GM23338 (cell line): Measurements from ENCODE around the gene SLN. TPM values are rescaled to one million over a fixed set of nuclear protein-coding genes. Genes with fewer than 3 reads are reported as not detected.

Experiments
- ATAC-seq: fragments of 200-7000 bp; cut with Tn5 transposase; 3 replicates; pipeline ENCODE4 v1.9.1; 2020
- DNase-seq: peaks from one replicate; pipeline ENCODE4 v3.0.0-alpha.2; 2015; ENCODE audit warnings: low spot score
- H2AFZ ChIP-seq: fragments of 200-600 bp; sonication (generic); 2 replicates; pipeline ENCODE4 v1.8.0; 2016; ENCODE audit warnings: antibody characterized with exemption, mild to moderate bottlenecking, moderate library complexity
- H3F3A ChIP-seq: fragments of 200-600 bp; sonication (generic); replicated peaks from 2 replicates; pipeline ENCODE4 v1.8.0; 2017; ENCODE audit warnings: antibody characterized with exemption, mixed run types, low read depth
- H3K27ac ChIP-seq: fragments of 200-600 bp; sonication (generic); 2 replicates; pipeline ENCODE4 v1.6.1; 2016; ENCODE audit warnings: low read depth
- H3K27me3 ChIP-seq: fragments of 200-600 bp; sonication (generic); 2 replicates; pipeline ENCODE4 v1.8.0; 2016; ENCODE audit warnings: mild to moderate bottlenecking, mixed run types, moderate library complexity; ENCODE audit not compliant: insufficient read depth
- H3K36me3 ChIP-seq: fragments of 200-600 bp; sonication (generic); 2 replicates; pipeline ENCODE4 v1.8.0; 2016; ENCODE audit warnings: mild to moderate bottlenecking; ENCODE audit not compliant: insufficient read depth
- H3K4me1 ChIP-seq: fragments of 200-600 bp; sonication (generic); 2 replicates; pipeline ENCODE4 v1.8.0; 2016; ENCODE audit warnings: mild to moderate bottlenecking, moderate library complexity; ENCODE audit not compliant: insufficient read depth
- H3K4me2 ChIP-seq: fragments of 200-600 bp; sonication (generic); 2 replicates; pipeline ENCODE4 v1.7.1; 2017; ENCODE audit warnings: mixed run types
- H3K4me3 ChIP-seq: fragments of 200-600 bp; sonication (generic); 2 replicates; pipeline ENCODE4 v1.6.1; 2016; ENCODE audit warnings: mixed run types
- H3K79me2 ChIP-seq: fragments of 200-600 bp; sonication (generic); replicated peaks from 2 replicates; pipeline ENCODE4 v1.8.0; 2017; ENCODE audit warnings: mild to moderate bottlenecking; ENCODE audit not compliant: insufficient read depth
- H3K9me2 ChIP-seq: fragments of 200-600 bp; sonication (generic); 2 replicates; pipeline ENCODE4 v1.8.0; 2017; ENCODE audit not compliant: insufficient read depth
- H4K20me1 ChIP-seq: fragments of 200-600 bp; sonication (generic); replicated peaks from 2 replicates; pipeline ENCODE4 v1.8.0; 2017; ENCODE audit warnings: mild to moderate bottlenecking; ENCODE audit not compliant: insufficient read depth
- H3K27ac Mint-ChIP-seq: 2 replicates; pipeline ENCODE4 v1.8.0; 2020; ENCODE audit warnings: inconsistent platforms, mild to moderate bottlenecking, moderate library complexity, mixed read lengths
- H3K27me3 Mint-ChIP-seq: 3 replicates; pipeline ENCODE4 v1.8.0; 2022; ENCODE audit warnings: low read depth, mild to moderate bottlenecking, moderate library complexity, mixed read lengths, inconsistent platforms; ENCODE audit not compliant: insufficient read depth, poor library complexity
- H3K36me3 Mint-ChIP-seq: 3 replicates; pipeline ENCODE4 v1.8.0; 2021; ENCODE audit warnings: low read depth, mild to moderate bottlenecking, inconsistent platforms, moderate library complexity, mixed read lengths
- H3K4me1 Mint-ChIP-seq: 3 replicates; pipeline ENCODE4 v1.8.0; 2020; ENCODE audit warnings: mild to moderate bottlenecking, inconsistent platforms, mixed read lengths
- H3K4me3 Mint-ChIP-seq: 3 replicates; pipeline ENCODE4 v1.8.0; 2021; ENCODE audit warnings: moderate library complexity, mild to moderate bottlenecking, inconsistent platforms, mixed read lengths
- H3K9me3 Mint-ChIP-seq: 3 replicates; pipeline ENCODE4 v1.8.0; 2020; ENCODE audit warnings: moderate library complexity, mild to moderate bottlenecking, inconsistent platforms, mixed read lengths
- CREB1 ChIP-seq: fragments of 250-450 bp; sonication (Bioruptor Pico); IDR thresholded peaks from 2 replicates; pipeline ENCODE4 v1.5.0; 2020; ENCODE audit warnings: low read depth, mild to moderate bottlenecking, moderate library complexity
- EZH2 ChIP-seq: fragments of 200-600 bp; sonication (generic); IDR thresholded peaks from one replicate; pipeline ENCODE4 v1.8.0; 2017; ENCODE audit warnings: antibody characterized with exemption, mild to moderate bottlenecking, low read depth; ENCODE audit not compliant: unreplicated experiment
- EZH2phosphoT487 ChIP-seq: fragments of 200-600 bp; sonication (generic); IDR thresholded peaks from one replicate; pipeline ENCODE4 v1.8.1; 2018; ENCODE audit warnings: antibody characterized with exemption; ENCODE audit not compliant: unreplicated experiment
- JUNB ChIP-seq: IDR thresholded peaks from one replicate; pipeline ENCODE4 v1.6.1; 2016; ENCODE audit warnings: antibody characterized with exemption; ENCODE audit not compliant: unreplicated experiment
- NANOG ChIP-seq: IDR thresholded peaks from 2 replicates; pipeline ENCODE4 v1.6.1; 2016; ENCODE audit warnings: antibody characterized with exemption, borderline replicate concordance
- POLR2AphosphoS5 ChIP-seq: IDR thresholded peaks from 2 replicates; pipeline ENCODE4 v1.6.1; 2016; ENCODE audit warnings: antibody characterized with exemption, low read depth
- STAT1 ChIP-seq: IDR thresholded peaks from one replicate; pipeline ENCODE4 v1.6.1; 2016; ENCODE audit warnings: antibody characterized with exemption; ENCODE audit not compliant: unreplicated experiment
- ZNF114 ChIP-seq: fragments of 250-450 bp; sonication (Bioruptor Pico); IDR thresholded peaks from 2 replicates; pipeline ENCODE4 v1.5.0; 2020; ENCODE audit warnings: mild to moderate bottlenecking, moderate library complexity
- ZNF331 ChIP-seq: fragments of 250-450 bp; sonication (Bioruptor Pico); IDR thresholded peaks from 2 replicates; pipeline ENCODE4 v1.5.0; 2020; ENCODE audit warnings: low read depth, mild to moderate bottlenecking, moderate library complexity
- polyA plus RNA-seq: library from polyadenylated mRNA; unstranded; fragments of >200 nt; fragmentation: Nextera tagmentation; extraction: Ambion mirVana; gene quantifications from 2 replicates; pipeline ENCODE4 v1.2.1, GENCODE V29; 2016
- total RNA-seq: library from RNA; depleted of rRNA; stranded (reverse); fragments of >200 nt; shearing (Covaris generic); gene quantifications from 2 replicates; pipeline ENCODE4 v1.2.3, GENCODE V29; 2014
- TF ChIP-seq, protein P1 (sequence below): IDR thresholded peaks from 2 replicates; pipeline ENCODE4 v1.6.1; 2016; ENCODE audit warnings: antibody characterized with exemption
- TF ChIP-seq, protein P2 (sequence below): IDR thresholded peaks from one replicate; pipeline ENCODE4 v1.6.1; 2018; ENCODE audit warnings: antibody characterized with exemption; ENCODE audit not compliant: unreplicated experiment
- TF ChIP-seq, protein P3 (sequence below), 2 experiments: fragments of 200-600 bp in 1 of 2; sonication (generic) in 1 of 2; conservative IDR thresholded peaks; 2 replicates each; pipeline versions ENCODE4 v1.5.1 to v1.6.1; 2016 to 2017; ENCODE audit warnings: antibody characterized with exemption in 2 of 2, low read depth in 2 of 2, mild to moderate bottlenecking in 2 of 2, moderate library complexity in 1 of 2
- TF ChIP-seq, protein P4 (sequence below): fragments of 250-450 bp; sonication (Bioruptor Pico); IDR thresholded peaks from 2 replicates; pipeline ENCODE4 v1.5.0; 2020; ENCODE audit warnings: mild to moderate bottlenecking, moderate library complexity

The SLN gene
- total and polyA plus RNA-seq, 2 experiments from 2014 or later: not detected

DNA sequence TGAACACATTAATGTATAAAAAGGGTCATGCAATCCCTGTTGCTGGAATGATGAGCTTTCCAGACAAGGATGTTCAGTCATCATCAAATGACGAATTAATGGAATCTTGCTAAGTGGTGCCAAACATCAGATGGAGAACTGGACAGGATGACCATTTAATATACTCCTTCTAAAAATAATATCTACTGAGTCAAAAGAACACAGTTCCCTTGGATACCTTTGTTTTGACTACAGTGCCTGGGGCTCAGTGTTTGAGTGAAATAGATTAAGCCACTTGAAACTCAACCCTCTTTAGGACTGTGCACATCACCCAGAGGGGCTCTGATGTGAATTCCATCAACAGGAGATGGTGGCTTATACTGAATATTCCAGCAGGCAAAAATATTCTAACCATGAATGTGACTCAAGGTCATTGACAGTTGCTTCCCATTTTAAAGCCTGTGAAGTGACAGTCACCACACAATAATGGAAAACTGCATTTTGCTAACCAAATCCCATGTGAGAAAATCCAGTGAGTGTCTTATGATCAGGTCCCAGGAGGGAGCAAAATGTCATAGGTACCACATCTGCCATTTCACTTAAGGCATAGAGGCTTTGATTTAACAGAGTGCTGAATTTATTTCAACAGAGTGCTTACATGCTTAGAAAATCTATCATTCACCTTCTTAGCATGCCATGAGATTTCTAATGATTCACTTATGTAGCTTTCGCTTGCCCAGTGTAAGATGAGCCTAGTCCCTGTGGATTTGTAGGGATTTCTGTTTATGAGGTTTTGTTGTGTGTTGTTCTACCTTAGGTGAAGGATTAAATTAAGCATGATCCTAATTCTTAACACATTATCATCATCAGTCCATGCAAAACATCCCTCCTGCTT is 41.3 kb upstream of the SLN start:
- H3K4me3 Mint-ChIP-seq: no peak overlapping the region
- Histone ChIP-seq H3K4me3 (no peak overlapping the region), H3K79me2 (no peaks in the 10 kb centered on the region), H3K36me3 (no peaks in the 10 kb centered on the region), H3K4me2 (no peak overlapping the region), H3F3A (no peaks in the 10 kb centered on the region), H2AFZ (no peak overlapping the region), H3K9me2 (no peaks in the 10 kb centered on the region), H3K27me3 (no peaks in the 10 kb centered on the region), H3K27ac (no peak overlapping the region), H4K20me1 (no peaks in the 10 kb centered on the region), H3K4me1 (no peaks in the 10 kb centered on the region)
- no peak overlapping the region for H3K27ac Mint-ChIP-seq
- no peak for ATAC-seq
- no peaks in the 10 kb centered on the region for H3K36me3 Mint-ChIP-seq
- no peak for TF ChIP-seq ZNF331
- no peak for TF ChIP-seq CREB1 (CRISPR knock-in tag)
- TF ChIP-seq, protein P1, sequence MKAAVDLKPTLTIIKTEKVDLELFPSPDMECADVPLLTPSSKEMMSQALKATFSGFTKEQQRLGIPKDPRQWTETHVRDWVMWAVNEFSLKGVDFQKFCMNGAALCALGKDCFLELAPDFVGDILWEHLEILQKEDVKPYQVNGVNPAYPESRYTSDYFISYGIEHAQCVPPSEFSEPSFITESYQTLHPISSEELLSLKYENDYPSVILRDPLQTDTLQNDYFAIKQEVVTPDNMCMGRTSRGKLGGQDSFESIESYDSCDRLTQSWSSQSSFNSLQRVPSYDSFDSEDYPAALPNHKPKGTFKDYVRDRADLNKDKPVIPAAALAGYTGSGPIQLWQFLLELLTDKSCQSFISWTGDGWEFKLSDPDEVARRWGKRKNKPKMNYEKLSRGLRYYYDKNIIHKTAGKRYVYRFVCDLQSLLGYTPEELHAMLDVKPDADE: no peak
- no peak for TF ChIP-seq EZH2phosphoT487
- TF ChIP-seq NANOG: no peak
- TF ChIP-seq, protein P2, sequence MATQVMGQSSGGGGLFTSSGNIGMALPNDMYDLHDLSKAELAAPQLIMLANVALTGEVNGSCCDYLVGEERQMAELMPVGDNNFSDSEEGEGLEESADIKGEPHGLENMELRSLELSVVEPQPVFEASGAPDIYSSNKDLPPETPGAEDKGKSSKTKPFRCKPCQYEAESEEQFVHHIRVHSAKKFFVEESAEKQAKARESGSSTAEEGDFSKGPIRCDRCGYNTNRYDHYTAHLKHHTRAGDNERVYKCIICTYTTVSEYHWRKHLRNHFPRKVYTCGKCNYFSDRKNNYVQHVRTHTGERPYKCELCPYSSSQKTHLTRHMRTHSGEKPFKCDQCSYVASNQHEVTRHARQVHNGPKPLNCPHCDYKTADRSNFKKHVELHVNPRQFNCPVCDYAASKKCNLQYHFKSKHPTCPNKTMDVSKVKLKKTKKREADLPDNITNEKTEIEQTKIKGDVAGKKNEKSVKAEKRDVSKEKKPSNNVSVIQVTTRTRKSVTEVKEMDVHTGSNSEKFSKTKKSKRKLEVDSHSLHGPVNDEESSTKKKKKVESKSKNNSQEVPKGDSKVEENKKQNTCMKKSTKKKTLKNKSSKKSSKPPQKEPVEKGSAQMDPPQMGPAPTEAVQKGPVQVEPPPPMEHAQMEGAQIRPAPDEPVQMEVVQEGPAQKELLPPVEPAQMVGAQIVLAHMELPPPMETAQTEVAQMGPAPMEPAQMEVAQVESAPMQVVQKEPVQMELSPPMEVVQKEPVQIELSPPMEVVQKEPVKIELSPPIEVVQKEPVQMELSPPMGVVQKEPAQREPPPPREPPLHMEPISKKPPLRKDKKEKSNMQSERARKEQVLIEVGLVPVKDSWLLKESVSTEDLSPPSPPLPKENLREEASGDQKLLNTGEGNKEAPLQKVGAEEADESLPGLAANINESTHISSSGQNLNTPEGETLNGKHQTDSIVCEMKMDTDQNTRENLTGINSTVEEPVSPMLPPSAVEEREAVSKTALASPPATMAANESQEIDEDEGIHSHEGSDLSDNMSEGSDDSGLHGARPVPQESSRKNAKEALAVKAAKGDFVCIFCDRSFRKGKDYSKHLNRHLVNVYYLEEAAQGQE: no peak
- TF ChIP-seq JUNB: no peak
- no peak for TF ChIP-seq EZH2
- TF ChIP-seq, protein P3, sequence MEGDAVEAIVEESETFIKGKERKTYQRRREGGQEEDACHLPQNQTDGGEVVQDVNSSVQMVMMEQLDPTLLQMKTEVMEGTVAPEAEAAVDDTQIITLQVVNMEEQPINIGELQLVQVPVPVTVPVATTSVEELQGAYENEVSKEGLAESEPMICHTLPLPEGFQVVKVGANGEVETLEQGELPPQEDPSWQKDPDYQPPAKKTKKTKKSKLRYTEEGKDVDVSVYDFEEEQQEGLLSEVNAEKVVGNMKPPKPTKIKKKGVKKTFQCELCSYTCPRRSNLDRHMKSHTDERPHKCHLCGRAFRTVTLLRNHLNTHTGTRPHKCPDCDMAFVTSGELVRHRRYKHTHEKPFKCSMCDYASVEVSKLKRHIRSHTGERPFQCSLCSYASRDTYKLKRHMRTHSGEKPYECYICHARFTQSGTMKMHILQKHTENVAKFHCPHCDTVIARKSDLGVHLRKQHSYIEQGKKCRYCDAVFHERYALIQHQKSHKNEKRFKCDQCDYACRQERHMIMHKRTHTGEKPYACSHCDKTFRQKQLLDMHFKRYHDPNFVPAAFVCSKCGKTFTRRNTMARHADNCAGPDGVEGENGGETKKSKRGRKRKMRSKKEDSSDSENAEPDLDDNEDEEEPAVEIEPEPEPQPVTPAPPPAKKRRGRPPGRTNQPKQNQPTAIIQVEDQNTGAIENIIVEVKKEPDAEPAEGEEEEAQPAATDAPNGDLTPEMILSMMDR (conservative IDR thresholded peaks at IDR 0.05; ENCODE audit: low read depth in 2 of 2): no peak
- no peak for TF ChIP-seq ZNF114 (CRISPR knock-in tag)
- no peak for TF ChIP-seq STAT1
- TF ChIP-seq POLR2AphosphoS5: no peak
- TF ChIP-seq, protein P4, sequence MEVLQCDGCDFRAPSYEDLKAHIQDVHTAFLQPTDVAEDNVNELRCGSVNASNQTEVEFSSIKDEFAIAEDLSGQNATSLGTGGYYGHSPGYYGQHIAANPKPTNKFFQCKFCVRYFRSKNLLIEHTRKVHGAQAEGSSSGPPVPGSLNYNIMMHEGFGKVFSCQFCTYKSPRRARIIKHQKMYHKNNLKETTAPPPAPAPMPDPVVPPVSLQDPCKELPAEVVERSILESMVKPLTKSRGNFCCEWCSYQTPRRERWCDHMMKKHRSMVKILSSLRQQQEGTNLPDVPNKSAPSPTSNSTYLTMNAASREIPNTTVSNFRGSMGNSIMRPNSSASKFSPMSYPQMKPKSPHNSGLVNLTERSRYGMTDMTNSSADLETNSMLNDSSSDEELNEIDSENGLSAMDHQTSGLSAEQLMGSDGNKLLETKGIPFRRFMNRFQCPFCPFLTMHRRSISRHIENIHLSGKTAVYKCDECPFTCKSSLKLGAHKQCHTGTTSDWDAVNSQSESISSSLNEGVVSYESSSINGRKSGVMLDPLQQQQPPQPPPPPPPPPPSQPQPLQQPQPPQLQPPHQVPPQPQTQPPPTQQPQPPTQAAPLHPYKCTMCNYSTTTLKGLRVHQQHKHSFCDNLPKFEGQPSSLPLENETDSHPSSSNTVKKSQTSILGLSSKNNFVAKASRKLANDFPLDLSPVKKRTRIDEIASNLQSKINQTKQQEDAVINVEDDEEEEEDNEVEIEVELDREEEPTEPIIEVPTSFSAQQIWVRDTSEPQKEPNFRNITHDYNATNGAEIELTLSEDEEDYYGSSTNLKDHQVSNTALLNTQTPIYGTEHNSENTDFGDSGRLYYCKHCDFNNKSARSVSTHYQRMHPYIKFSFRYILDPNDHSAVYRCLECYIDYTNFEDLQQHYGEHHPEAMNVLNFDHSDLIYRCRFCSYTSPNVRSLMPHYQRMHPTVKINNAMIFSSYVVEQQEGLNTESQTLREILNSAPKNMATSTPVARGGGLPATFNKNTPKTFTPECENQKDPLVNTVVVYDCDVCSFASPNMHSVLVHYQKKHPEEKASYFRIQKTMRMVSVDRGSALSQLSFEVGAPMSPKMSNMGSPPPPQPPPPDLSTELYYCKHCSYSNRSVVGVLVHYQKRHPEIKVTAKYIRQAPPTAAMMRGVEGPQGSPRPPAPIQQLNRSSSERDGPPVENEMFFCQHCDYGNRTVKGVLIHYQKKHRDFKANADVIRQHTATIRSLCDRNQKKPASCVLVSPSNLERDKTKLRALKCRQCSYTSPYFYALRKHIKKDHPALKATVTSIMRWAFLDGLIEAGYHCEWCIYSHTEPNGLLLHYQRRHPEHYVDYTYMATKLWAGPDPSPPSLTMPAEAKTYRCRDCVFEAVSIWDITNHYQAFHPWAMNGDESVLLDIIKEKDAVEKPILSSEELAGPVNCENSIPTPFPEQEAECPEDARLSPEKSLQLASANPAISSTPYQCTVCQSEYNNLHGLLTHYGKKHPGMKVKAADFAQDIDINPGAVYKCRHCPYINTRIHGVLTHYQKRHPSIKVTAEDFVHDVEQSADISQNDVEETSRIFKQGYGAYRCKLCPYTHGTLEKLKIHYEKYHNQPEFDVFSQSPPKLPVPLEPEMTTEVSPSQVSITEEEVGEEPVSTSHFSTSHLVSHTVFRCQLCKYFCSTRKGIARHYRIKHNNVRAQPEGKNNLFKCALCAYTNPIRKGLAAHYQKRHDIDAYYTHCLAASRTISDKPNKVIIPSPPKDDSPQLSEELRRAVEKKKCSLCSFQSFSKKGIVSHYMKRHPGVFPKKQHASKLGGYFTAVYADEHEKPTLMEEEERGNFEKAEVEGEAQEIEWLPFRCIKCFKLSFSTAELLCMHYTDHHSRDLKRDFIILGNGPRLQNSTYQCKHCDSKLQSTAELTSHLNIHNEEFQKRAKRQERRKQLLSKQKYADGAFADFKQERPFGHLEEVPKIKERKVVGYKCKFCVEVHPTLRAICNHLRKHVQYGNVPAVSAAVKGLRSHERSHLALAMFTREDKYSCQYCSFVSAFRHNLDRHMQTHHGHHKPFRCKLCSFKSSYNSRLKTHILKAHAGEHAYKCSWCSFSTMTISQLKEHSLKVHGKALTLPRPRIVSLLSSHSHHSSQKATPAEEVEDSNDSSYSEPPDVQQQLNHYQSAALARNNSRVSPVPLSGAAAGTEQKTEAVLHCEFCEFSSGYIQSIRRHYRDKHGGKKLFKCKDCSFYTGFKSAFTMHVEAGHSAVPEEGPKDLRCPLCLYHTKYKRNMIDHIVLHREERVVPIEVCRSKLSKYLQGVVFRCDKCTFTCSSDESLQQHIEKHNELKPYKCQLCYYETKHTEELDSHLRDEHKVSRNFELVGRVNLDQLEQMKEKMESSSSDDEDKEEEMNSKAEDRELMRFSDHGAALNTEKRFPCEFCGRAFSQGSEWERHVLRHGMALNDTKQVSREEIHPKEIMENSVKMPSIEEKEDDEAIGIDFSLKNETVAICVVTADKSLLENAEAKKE: no peak
- DNase-seq: no peak
- no peaks in the 10 kb centered on the region for H3K9me3 Mint-ChIP-seq
- no peaks in the 10 kb centered on the region for H3K4me1 Mint-ChIP-seq
- peaks cover 5% of the 10 kb centered on the region for H3K27me3 Mint-ChIP-seq
